ENCODE measurements around the gene ARL4C.

DNA sequence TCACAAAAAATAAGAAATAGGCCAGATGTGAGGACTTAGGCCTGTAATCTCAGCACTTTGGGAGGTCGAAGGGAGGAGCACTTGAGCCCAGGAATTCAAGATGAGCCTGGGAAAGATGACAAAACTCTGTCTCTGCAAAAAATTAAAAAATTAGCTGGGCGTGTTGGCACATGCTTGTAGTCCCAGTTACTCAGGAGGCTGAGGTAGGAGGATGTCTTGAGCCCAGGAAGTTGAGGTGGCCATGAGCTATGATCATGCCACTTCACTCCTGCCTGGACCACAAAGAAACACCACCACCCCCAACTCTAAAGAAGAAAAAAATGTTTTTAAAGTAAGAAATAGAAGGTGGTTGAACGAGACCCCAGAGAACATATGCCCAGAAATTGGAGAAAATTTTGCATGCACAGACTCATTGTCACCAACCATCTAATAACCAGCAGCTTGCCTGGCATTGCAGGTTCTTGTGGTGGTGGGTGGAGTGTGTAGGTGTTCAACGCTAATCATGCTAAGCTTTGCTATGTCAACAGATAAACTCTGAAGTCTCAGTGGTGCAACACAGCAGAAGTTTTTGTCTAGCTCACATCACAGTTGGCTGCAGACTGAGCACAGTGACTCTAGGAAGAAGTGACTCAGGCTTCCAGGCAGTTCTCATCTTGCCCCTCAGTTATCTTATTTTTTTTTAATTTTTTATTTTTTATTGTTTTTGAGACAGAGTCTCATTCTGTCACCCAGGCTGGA is 18.6 kb downstream of the ARL4C start:
- TF ChIP-seq CTCF (conservative IDR thresholded peaks at IDR 0.05; ENCODE audit: low read length) (no peak), EZH2phosphoT487 (IDR thresholded peaks at IDR 0.05; ENCODE audit: borderline replicate concordance, low read depth, low read length) (no peak)
